CD14-positive monocyte (primary cell): ENCODE measurements around the gene SUSD1. TPM values are rescaled to one million over a fixed set of nuclear protein-coding genes. Genes with fewer than 3 reads are reported as not detected.
A peak's percentile ranks its signal among the peaks of the same experiment; 100 is the strongest.

Source experiments
- DNase-seq, 3 donors: peaks; one replicate each; pipeline ENCODE4 v3.0.0-alpha.2; 2011 to 2022
- H2AFZ ChIP-seq: 2 replicates; pipeline ENCODE4 v1.6.0; 2012; ENCODE audit warnings: mild to moderate bottlenecking, low read depth, low read length, inconsistent platforms; ENCODE audit not compliant: insufficient read depth, poor library complexity, severe bottlenecking
- H3K27ac ChIP-seq, 2 donors: 1 replicate in 1 of 2; 2 replicates in 1 of 2; pipeline ENCODE4 v1.5.1; 2012 to 2013; ENCODE audit warnings: low read length in 2 of 2, control low read depth in 1 of 2, inconsistent platforms in 1 of 2, low read depth in 1 of 2, mild to moderate bottlenecking in 1 of 2
- H3K27me3 ChIP-seq, 2 donors: one replicate each; pipeline versions ENCODE4 v1.6.0 to v1.6.1; 2011 to 2013; ENCODE audit warnings: low read length in 2 of 2; ENCODE audit not compliant: control insufficient read depth in 2 of 2, insufficient read depth in 2 of 2
- H3K36me3 ChIP-seq, 2 donors: replicated peaks in 1 of 2; 1 replicate in 1 of 2; 2 replicates in 1 of 2; pipeline versions ENCODE4 v1.5.1 to v1.6.1; 2012 to 2013; ENCODE audit warnings: low read length in 2 of 2, control low read depth in 1 of 2, inconsistent platforms in 1 of 2, mild to moderate bottlenecking in 1 of 2; ENCODE audit not compliant: insufficient read depth in 2 of 2, control insufficient read depth in 1 of 2
- H3K4me1 ChIP-seq, 2 donors: 1 replicate in 1 of 2; 2 replicates in 1 of 2; pipeline versions ENCODE4 v1.5.1 to v1.6.1; 2012 to 2013; ENCODE audit warnings: low read length in 2 of 2, control low read depth in 1 of 2, inconsistent platforms in 1 of 2, mild to moderate bottlenecking in 1 of 2, moderate library complexity in 1 of 2; ENCODE audit not compliant: insufficient read depth in 2 of 2, control insufficient read depth in 1 of 2
- H3K4me2 ChIP-seq: replicated peaks from 2 replicates; pipeline ENCODE3; 2012; ENCODE audit warnings: low read length, moderate library complexity, mild to moderate bottlenecking; ENCODE audit not compliant: poor library complexity, severe bottlenecking; ENCODE audit errors: extremely low read depth
- H3K4me3 ChIP-seq, 3 experiments: fragments of 200-600 bp in 1 of 3; sonication (generic) in 1 of 3; replicated peaks in 1 of 3; 1 replicate in 2 of 3; 2 replicates in 1 of 3; pipeline ENCODE4 v1.5.1; 2011 to 2013; ENCODE audit warnings: low read length in 3 of 3, mild to moderate bottlenecking in 3 of 3, control low read depth in 2 of 3, low read depth in 2 of 3, inconsistent platforms in 1 of 3, moderate library complexity in 1 of 3
- H3K79me2 ChIP-seq: 2 replicates; pipeline ENCODE4 v1.6.0; 2012; ENCODE audit warnings: mild to moderate bottlenecking, control low read depth, inconsistent platforms, low read length, moderate library complexity; ENCODE audit not compliant: insufficient read depth
- H3K9ac ChIP-seq: 2 replicates; pipeline ENCODE4 v1.6.0; 2017; ENCODE audit warnings: low read length, mild to moderate bottlenecking; ENCODE audit not compliant: insufficient read depth, poor library complexity, severe bottlenecking
- H3K9me3 ChIP-seq, 2 donors: replicated peaks in 1 of 2; 1 replicate in 1 of 2; 2 replicates in 1 of 2; pipeline versions ENCODE4 v1.5.1 to v1.6.1; 2012 to 2013; ENCODE audit warnings: low read length in 2 of 2, control low read depth in 1 of 2; ENCODE audit not compliant: control insufficient read depth in 1 of 2, insufficient read depth in 1 of 2
- H4K20me1 ChIP-seq: 2 replicates; pipeline ENCODE4 v1.6.0; 2012; ENCODE audit warnings: mild to moderate bottlenecking, low read length, control low read depth, moderate library complexity; ENCODE audit not compliant: insufficient read depth
- H3K27ac Mint-ChIP-seq, 7 donors: one replicate each; pipeline ENCODE4 v1.8.0; 2020; ENCODE audit warnings: mild to moderate bottlenecking in 7 of 7, mixed read lengths in 7 of 7, moderate library complexity in 6 of 7, inconsistent platforms in 2 of 7
- H3K27me3 Mint-ChIP-seq, 3 donors: one replicate each; pipeline ENCODE4 v1.8.0; 2021 to 2022; ENCODE audit warnings: low read depth in 3 of 3, mild to moderate bottlenecking in 3 of 3, mixed read lengths in 3 of 3, moderate library complexity in 3 of 3, inconsistent platforms in 1 of 3
- H3K36me3 Mint-ChIP-seq, 2 donors: one replicate each; pipeline ENCODE4 v1.8.0; 2020; ENCODE audit warnings: mixed read lengths in 2 of 2, inconsistent platforms in 1 of 2, mild to moderate bottlenecking in 1 of 2
- H3K4me1 Mint-ChIP-seq: one replicate; pipeline ENCODE4 v1.8.0; 2020; ENCODE audit warnings: mild to moderate bottlenecking, mixed read lengths
- H3K4me3 Mint-ChIP-seq, 2 donors: one replicate each; pipeline ENCODE4 v1.8.0; 2020; ENCODE audit warnings: mild to moderate bottlenecking in 2 of 2, mixed read lengths in 2 of 2, moderate library complexity in 1 of 2
- H3K9me3 Mint-ChIP-seq, 7 donors: one replicate each; pipeline ENCODE4 v1.8.0; 2020 to 2022; ENCODE audit warnings: mixed read lengths in 7 of 7, mild to moderate bottlenecking in 6 of 7, moderate library complexity in 6 of 7, inconsistent platforms in 2 of 7
- CTCF ChIP-seq: fragments of 200-600 bp; IDR thresholded peaks from one replicate; pipeline ENCODE4 v1.8.0; 2022; ENCODE audit warnings: antibody characterized with exemption, mild to moderate bottlenecking
- WGBS: methylation state at CpG from one replicate; pipeline ENCODE4 v1.1.5; 2013; ENCODE audit warnings: missing lambda C conversion rate; ENCODE audit not compliant: insufficient coverage; 5-methylcytosine and 5-hydroxymethylcytosine counted together
- intact Hi-C, 2 donors: fragments of 100-400 bp; cut with micrococcal nuclease; formaldehyde crosslinking; loops; one replicate each; pipeline versions ENCODE4 v1.15.0 to v1.15.1; 2023
- polyA plus RNA-seq, 3 donors: library from polyadenylated mRNA; depleted of rRNA in 1 of 3; unstranded in 2 of 3; stranded (reverse) in 1 of 3; fragments of 300-500 nt in 2 of 3; fragments of >200 nt in 1 of 3; fragmentation: Illumina TruSeq in 2 of 3; gene quantifications; 1 replicate in 2 of 3; 2 replicates in 1 of 3; pipeline ENCODE4 v1.2.3, GENCODE V29; 2012 to 2021

SUSD1 gene
- polyA plus RNA-seq, 3 donors: 29.1 to 42.3 (median 30.9) TPM

- TF ChIP-seq CTCF: no peak
- Histone ChIP-seq H2AFZ (no peak overlapping the region), H3K4me2 (no peak overlapping the region), H3K9me3 (no peaks in the 10 kb centered on the region), H3K79me2 (peaks cover under 1% of the 10 kb centered on the region), H3K27ac (no peak overlapping the region), H4K20me1 (no peaks in the 10 kb centered on the region), H3K27me3 (no peaks in the 10 kb centered on the region), H3K36me3 (peaks cover 16 to 66% of the 10 kb centered on the region in 2 donors), H3K9ac (no peak overlapping the region), H3K4me1 (peaks cover 31 to 39% of the 10 kb centered on the region in 2 donors), H3K4me3 (no peak overlapping the region)
- Mint-ChIP-seq H3K4me3 (no peak overlapping the region), H3K36me3 (peaks cover 56 to 75% of the 10 kb centered on the region in 2 donors), H3K27ac (peak overlapping the region in 5 of 7 donors; percentile 32 to 66 (median 59)), H3K9me3 (peaks cover 0 to 3% (median 0%) of the 10 kb centered on the region in 7 donors), H3K27me3 (peaks cover 0 to 2% (median 1%) of the 10 kb centered on the region in 3 donors), H3K4me1 (peaks cover 52% of the 10 kb centered on the region)
- no peak for DNase-seq
- WGBS: 99% methylated on average over 13 of the region's 14 CpGs
- intact Hi-C loops: loop anchor here in 1 of 2 donors (2.0 to 10.0 kb wide), 2 partner anchors 51 to 171 kb away; partner anchors contain the start of gene UGCG
Observed at GRCh38 chr9:112065806-112066606, 109.1 kb downstream of the SUSD1 start.

DNA sequence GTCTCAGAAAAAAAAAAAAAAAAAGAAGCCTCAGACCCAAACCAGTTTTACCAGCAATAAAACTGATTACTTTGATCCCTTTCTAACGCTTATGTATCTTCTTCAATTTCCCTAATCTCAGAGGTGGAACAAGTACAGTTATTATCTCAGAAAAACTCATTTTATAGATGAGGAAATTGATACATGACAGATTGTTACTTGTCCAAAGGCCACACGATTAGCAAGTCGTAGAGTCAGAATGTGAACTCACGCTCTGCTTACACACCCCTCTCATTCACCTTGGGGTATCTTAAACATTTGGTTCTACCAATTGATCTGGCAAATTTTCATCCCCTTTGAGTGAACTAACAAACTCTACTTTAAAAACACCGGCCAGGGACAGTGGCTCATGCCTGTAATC is 110.2 kb downstream of the SUSD1 start:
- no peaks in the 10 kb centered on the region for H3K27me3 ChIP-seq
- H3K4me1 Mint-ChIP-seq: peaks cover 54% of the 10 kb centered on the region
- H3K4me3 ChIP-seq: no peak overlapping the region
- H2AFZ ChIP-seq: no peak overlapping the region
- no peak overlapping the region for H3K4me2 ChIP-seq
- peaks cover 59 to 77% of the 10 kb centered on the region in 2 donors for H3K36me3 Mint-ChIP-seq
- TF ChIP-seq CTCF: no peak
- H3K36me3 ChIP-seq: peaks cover 21 to 74% of the 10 kb centered on the region in 2 donors
- intact Hi-C loops: loop anchor here in 1 of 2 donors (2.0 to 10.0 kb wide), 2 partner anchors 50 to 170 kb away; partner anchors contain the start of gene UGCG
- no peak overlapping the region for H3K27ac ChIP-seq
- no peaks in the 10 kb centered on the region for H4K20me1 ChIP-seq
- peaks cover 0 to 3% (median 0%) of the 10 kb centered on the region in 7 donors for H3K9me3 Mint-ChIP-seq
- no peak for DNase-seq
- H3K27ac Mint-ChIP-seq: peak overlapping the region; percentile 9 to 89 (median 62)
- no peaks in the 10 kb centered on the region for H3K79me2 ChIP-seq
- H3K4me1 ChIP-seq: peaks cover 26 to 37% of the 10 kb centered on the region in 2 donors
- no peak overlapping the region for H3K9ac ChIP-seq
- H3K27me3 Mint-ChIP-seq: peaks cover 0 to 2% (median 1%) of the 10 kb centered on the region in 3 donors
- H3K9me3 ChIP-seq: no peaks in the 10 kb centered on the region
- H3K4me3 Mint-ChIP-seq: no peak overlapping the region
- 100% methylated on average over 1 of the region's 5 CpGs for WGBS
